GM21423 (cell line): ENCODE data around the gene CHRNE.
"Not testable (repeated sequence)": the region's sequence is repeated elsewhere in the genome, so short reads cannot be mapped to it uniquely, and the experiment has no call there.

Experiments
- ATAC-seq: cut with Tn5 transposase; IDR thresholded peaks from one replicate; pipeline ENCODE4 v1.9.1; 2021; ENCODE audit warnings: mild to moderate bottlenecking, moderate library complexity; ENCODE audit not compliant: unreplicated experiment

The CHRNE gene

DNA sequence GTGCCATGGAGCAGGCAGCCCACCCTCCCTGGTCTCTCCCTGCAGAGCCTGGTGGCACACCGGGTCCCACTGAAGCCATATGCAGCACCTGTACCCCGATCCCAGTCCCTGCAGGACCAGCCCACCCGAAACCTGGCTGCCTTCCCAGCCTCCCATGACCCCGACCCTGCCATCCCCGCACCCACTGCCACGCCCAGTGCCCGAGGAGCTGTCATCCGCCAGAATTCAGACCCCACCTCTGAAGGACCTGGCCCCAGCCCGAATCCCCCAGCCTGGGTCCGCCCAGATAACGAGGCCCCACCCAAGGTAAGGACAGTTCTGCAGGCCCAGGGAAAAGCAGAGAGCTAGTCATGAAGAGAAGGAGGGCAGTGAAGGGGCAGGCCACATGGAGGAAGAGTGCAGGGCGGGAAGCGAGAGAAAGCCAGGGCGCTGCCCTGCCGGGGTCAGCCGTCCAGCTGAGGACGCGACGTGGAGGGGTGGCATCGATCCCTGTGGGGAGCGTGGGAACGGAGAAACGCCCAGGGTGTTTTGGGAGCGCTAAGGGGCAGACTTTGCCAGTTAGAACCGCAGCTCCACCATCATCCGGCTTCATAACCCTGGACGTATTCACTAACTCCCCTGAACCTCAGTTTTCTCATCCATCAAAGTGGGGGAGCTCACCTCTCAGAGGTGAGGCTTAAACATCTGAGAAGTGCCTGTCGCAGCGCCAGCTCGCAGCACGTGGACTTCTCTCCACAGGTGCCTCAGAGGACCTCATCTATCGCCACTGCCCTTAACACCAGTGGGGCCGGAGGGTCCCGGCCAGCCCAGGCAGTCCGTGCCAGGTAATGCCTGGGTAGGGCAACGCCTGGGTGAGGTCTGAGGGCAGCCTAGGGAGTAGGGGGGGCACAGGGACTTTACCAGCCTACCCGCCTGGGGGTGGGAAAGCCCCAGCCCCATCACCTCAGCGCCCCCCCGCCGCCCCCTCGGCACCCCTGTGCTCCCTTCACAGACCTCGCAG lies 11.2 kb downstream of the CHRNE start:
- ATAC-seq: no peak

- ATAC-seq: no peak
Measured at GRCh38 chr17:4887581-4887980, 15.3 kb downstream of the CHRNE start.

GRCh38 chr17:4886830-4887229 lies 16.1 kb downstream of the CHRNE start:
- no peak for ATAC-seq

- ATAC-seq: no peak
Measured at GRCh38 chr17:4884489-4884888, 18.4 kb downstream of the CHRNE start.

DNA sequence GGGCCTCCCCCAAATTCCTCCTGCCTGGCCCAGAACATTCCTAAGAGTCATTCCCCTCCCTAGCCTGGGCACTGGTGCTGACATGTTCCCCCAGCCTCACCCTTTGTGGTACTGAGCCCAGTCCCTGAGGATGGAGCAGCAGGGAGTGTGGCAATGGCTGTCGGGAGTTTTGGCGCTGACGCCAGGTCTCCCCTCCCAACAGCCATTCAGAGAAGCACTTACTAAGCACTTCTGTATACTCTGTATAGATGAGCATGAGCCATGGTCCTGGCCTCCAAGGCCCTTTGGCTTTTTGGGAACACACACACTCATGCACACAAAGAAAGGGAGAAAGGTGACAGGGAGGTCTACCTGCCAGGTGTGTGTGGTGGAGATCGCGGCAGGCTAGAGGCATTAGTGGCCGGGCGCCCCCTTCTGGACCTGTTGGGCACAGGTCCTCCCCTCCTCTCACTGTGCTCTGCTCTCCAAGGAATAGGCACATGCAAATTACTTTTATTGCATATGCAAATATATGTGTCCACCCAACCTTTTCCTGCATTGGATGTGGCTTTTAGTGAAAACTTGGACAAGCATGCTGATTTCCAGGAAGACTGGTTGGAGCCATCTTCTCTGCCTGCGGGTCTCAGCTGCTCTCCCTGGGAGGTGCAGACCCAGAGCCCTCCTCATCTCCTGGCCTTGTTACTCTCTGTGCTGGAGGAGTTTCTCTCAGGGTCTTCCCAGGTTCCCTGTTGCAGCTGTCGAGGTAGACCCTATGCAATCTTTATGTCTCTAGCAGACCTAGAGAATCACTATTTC lies 20.9 kb downstream of the CHRNE start:
- no peak for ATAC-seq

DNA sequence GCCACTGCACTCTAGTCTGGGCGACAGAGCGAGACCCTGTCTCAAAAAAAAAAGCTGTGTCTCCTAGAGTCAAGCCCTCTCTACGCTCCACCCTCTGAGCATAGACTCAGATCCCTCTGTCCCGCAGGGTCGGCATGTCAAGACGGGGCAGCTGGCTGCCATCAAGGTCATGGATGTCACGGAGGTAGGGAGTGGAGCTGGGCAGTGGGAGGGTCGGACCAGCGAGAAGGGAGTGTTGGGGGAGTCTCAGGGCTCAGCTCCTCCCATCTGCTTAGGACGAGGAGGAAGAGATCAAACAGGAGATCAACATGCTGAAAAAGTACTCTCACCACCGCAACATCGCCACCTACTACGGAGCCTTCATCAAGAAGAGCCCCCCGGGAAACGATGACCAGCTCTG lies 22.0 kb downstream of the CHRNE start:
- ATAC-seq: no peak

GRCh38 chr17:4879601-4880000 lies 23.3 kb downstream of the CHRNE start:
- ATAC-seq: no peak

- ATAC-seq: no peak
Measured at GRCh38 chr17:4877089-4877488, 25.8 kb downstream of the CHRNE start.

DNA sequence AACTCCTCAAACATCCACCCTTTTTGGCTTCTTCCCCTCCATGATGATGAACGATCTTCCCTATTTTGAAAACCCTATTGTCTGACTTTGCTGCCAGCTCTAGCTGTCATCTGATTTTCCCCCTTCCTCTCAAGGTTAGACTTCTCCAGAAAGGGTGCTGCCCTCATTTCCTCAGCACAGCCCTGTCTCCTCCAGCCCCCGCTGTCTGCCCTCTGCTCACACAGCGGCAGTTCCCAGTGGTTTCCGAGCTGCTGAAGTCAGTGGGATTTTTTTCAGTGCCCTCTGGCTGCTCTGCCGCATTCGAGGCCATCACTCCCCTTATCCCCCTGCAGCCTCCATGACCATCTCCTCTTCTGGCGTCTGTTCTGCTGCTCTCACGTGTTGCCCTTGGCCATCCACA lies 30.1 kb downstream of the CHRNE start:
- no peak for ATAC-seq

- no peak for ATAC-seq
Measured at GRCh38 chr17:4870855-4871254, 32.0 kb downstream of the CHRNE start.

GRCh38 chr17:4869058-4869998 lies 33.6 kb downstream of the CHRNE start:
- ATAC-seq: not testable (repeated sequence)

- not testable (repeated sequence) for ATAC-seq
Measured at GRCh38 chr17:4867535-4867934, 35.4 kb downstream of the CHRNE start.

GRCh38 chr17:4863321-4863720 lies 39.6 kb downstream of the CHRNE start:
- ATAC-seq: no peak

- ATAC-seq: no peak
Measured at GRCh38 chr17:4862720-4863119, 40.2 kb downstream of the CHRNE start.

- ATAC-seq: no peak
Measured at GRCh38 chr17:4861052-4861451, 41.8 kb downstream of the CHRNE start.

- no peak for ATAC-seq
Measured at GRCh38 chr17:4860651-4861050, 42.2 kb downstream of the CHRNE start.

DNA sequence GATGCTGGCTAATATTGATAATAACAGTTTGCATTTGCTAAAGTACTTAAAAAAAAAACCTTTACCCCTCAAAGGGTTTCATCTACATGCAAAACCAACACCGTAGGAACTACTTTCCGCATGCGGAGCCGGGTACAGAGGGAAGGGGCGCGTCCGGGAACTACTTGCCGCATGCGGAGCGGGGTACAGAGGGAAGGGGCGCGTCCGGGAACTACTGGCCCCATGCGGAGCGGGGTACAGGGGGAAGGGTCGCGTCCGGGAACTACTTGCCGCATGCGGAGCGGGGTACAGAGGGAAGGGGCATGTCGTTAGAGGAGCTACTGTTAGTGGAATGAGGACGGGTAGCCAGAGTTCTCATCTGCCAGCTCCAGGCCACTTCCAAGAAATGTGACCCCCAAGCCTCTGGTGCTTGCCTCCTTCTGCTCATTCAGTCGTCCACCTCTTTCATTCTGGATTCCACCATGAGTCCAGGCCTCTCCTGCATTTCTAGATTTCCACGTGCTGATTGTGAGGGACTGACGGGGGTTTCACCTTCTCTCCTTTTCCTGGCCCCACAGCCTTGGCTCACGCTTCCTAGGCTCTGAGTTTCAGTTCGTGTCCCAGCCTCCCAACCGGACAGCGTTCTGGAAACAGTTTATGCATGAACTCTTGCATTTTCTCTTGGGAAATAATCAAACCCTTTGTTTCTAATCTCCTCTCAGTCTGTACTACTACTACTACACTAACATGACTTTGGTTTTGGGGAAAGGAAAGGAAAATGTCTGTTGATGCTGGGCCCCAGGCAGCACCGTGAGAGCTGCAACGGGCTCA lies 42.9 kb downstream of the CHRNE start:
- no peak for ATAC-seq

GRCh38 chr17:4858882-4859260 lies 44.0 kb downstream of the CHRNE start:
- ATAC-seq: no peak

- ATAC-seq: no peak
Measured at GRCh38 chr17:4858068-4858881, 44.6 kb downstream of the CHRNE start.
